Ovary (tissue), 3 donors: Measurements from ENCODE around the gene DTD1.

Source experiments
- POLR2A ChIP-seq: fragments of 450-650 bp; IDR thresholded peaks from one replicate; pipeline ENCODE4 v1.6.1; 2017; ENCODE audit warnings: antibody characterized with exemption, mild to moderate bottlenecking, moderate library complexity
- TF ChIP-seq, protein P1 (sequence below), 3 donors: fragments of 450-650 bp in 2 of 3; fragments of 200-600 bp in 1 of 3; IDR thresholded peaks; one replicate each; pipeline versions ENCODE4 v1.5.1 to v1.8.0; 2016 to 2022; ENCODE audit warnings: antibody characterized with exemption in 3 of 3, mild to moderate bottlenecking in 1 of 3
- donor health status: DM: no; HTN: no; CAD: no.

DNA sequence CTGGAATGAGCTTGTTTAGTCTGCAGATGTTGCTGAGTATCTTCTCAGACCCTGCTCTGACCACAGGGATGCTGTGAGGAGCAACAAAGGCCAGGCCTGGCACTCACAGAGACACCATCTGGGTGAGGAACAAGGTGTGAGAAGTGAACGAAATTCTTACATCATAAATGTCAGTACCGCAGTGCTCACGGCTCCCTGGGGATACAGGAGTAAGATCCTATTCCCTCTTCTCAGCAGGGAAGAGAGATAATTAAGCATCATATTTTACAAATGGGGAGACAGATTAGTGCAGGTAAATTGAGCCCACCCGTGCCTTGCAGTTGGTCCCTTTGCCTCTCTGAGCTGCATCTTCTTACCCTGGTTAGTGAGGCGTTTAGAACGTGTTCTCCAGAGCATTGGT, 106.2 kb downstream of the DTD1 start:
- TF ChIP-seq, protein P1, sequence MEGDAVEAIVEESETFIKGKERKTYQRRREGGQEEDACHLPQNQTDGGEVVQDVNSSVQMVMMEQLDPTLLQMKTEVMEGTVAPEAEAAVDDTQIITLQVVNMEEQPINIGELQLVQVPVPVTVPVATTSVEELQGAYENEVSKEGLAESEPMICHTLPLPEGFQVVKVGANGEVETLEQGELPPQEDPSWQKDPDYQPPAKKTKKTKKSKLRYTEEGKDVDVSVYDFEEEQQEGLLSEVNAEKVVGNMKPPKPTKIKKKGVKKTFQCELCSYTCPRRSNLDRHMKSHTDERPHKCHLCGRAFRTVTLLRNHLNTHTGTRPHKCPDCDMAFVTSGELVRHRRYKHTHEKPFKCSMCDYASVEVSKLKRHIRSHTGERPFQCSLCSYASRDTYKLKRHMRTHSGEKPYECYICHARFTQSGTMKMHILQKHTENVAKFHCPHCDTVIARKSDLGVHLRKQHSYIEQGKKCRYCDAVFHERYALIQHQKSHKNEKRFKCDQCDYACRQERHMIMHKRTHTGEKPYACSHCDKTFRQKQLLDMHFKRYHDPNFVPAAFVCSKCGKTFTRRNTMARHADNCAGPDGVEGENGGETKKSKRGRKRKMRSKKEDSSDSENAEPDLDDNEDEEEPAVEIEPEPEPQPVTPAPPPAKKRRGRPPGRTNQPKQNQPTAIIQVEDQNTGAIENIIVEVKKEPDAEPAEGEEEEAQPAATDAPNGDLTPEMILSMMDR (IDR thresholded peaks at IDR 0.05): no peak
- no peak for TF ChIP-seq POLR2A
